Astrocyte (in vitro differentiated cells and primary cell): ENCODE measurements around the gene ACADSB.

Experiments
- CTCF ChIP-seq: IDR thresholded peaks from 2 replicates; pipeline ENCODE4 v1.5.1; 2011; ENCODE audit warnings: low read depth, mild to moderate bottlenecking, inconsistent platforms, low read length, moderate library complexity; ENCODE audit not compliant: insufficient read depth
- EZH2 ChIP-seq: IDR thresholded peaks from 2 replicates; pipeline ENCODE4 v1.6.1; 2012; ENCODE audit warnings: mild to moderate bottlenecking, low read length, inconsistent platforms; ENCODE audit not compliant: insufficient read depth

GRCh38 chr10:123069246-123069986, 60.6 kb downstream of the ACADSB start:
- TF ChIP-seq CTCF, result no peak
- no peak for TF ChIP-seq EZH2
